Measurements from ENCODE around the gene C1QTNF9B.
"Not testable (repeated sequence)": the region's sequence is repeated elsewhere in the genome, so short reads cannot be mapped to it uniquely, and the experiment has no call there.

Gene C1QTNF9B

DNA sequence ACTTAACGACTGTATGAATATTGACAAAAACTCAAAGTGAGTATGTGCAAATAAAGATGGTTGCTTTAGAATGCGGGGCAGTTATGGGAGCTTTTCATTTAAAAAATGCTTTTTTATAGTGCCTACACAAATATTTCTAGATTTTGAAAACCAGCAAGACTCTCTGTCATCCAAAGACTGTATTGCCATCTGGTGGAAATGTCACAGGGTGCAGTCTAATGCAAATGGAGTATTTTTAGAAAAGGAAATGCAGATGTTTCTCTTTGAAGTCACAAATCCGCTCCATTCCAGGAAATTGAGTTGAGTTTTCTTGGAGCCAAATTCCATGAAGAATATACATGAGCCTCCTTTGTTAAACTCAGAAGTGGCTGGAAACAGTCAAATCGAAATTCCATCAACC lies 2.3 kb upstream of the C1QTNF9B start:
- no peaks in the 10 kb centered on the region for H3K4me1 ChIP-seq (ENCODE audit: control insufficient read depth in 1 of 2, insufficient read depth in 2 of 2, low read length in 2 of 2)
- peaks cover 29 to 37% of the 10 kb centered on the region in 2 donors for H3K27me3 ChIP-seq (ENCODE audit: control insufficient read depth in 1 of 2, insufficient read depth in 2 of 2, low read length in 2 of 2)
- H3K9ac ChIP-seq (ENCODE audit: low read depth in 1 of 2, low read length in 2 of 2) = no peak overlapping the region
- H3K4me3 ChIP-seq (ENCODE audit: low read depth in 1 of 2, low read length in 2 of 2) = no peak overlapping the region
- H3K27ac ChIP-seq (ENCODE audit: low read depth, low read length) = no peak overlapping the region
- no peaks in the 10 kb centered on the region for H3K36me3 ChIP-seq (ENCODE audit: control insufficient read depth in 1 of 2, insufficient read depth in 2 of 2, low read length in 2 of 2)
- no peaks in the 10 kb centered on the region for H3K9me3 ChIP-seq (ENCODE audit: control insufficient read depth in 1 of 2, low read length in 2 of 2)

DNA sequence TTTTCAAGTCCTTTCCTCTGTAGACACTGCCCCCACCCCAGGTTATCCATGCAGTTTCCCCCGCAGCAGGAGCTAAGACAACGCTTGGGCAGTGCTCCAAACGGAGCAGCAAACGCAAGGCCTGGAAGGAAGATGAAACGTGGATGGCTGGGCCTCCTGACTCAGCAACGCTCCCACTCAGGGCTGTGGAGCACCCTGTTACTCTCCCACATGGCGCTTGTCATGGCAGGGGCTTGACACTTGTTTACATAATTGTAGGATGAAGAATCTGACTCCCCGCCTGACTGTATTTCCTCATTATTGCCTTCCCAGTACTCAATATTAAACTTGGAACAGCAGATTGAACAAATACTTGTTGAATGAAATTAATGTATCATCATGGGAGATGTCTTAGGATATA lies 799 bp upstream of the C1QTNF9B start:
- Histone ChIP-seq H3K27ac (ENCODE audit: low read depth, low read length) (no peak overlapping the region), H3K36me3 (ENCODE audit: control insufficient read depth in 1 of 2, insufficient read depth in 2 of 2, low read length in 2 of 2) (no peaks in the 10 kb centered on the region), H3K9me3 (ENCODE audit: control insufficient read depth in 1 of 2, low read length in 2 of 2) (no peaks in the 10 kb centered on the region), H3K4me1 (ENCODE audit: control insufficient read depth in 1 of 2, insufficient read depth in 2 of 2, low read length in 2 of 2) (no peaks in the 10 kb centered on the region), H3K27me3 (ENCODE audit: control insufficient read depth in 1 of 2, insufficient read depth in 2 of 2, low read length in 2 of 2) (peaks cover 16 to 23% of the 10 kb centered on the region in 2 donors), H3K4me3 (ENCODE audit: low read depth in 1 of 2, low read length in 2 of 2) (no peak overlapping the region), H3K9ac (ENCODE audit: low read depth in 1 of 2, low read length in 2 of 2) (no peak overlapping the region)

DNA sequence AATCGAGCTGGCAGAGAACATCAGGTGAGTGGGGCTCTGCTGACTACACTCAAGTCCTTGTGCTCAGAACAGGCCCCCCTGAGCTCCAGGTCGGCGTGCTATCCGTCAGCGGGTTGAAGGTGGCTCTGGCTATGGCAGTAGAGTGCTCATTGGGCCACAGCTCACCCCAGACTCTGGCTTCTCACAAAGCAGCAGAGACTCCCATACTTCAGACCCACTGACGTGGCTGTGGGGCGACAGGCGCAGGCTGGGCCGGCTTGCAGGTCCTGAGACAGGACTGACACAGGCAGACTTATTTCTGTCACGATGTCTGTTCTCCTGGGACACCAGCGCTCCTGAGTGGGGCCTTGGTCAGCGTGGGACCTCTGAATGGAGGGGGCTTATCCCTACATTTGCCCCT lies 2.6 kb downstream of the C1QTNF9B start:
- H3K27me3 ChIP-seq (ENCODE audit: control insufficient read depth in 1 of 2, insufficient read depth in 2 of 2, low read length in 2 of 2); H3K36me3 ChIP-seq (ENCODE audit: control insufficient read depth in 1 of 2, insufficient read depth in 2 of 2, low read length in 2 of 2); H3K9ac ChIP-seq (ENCODE audit: low read depth in 1 of 2, low read length in 2 of 2); H3K4me1 ChIP-seq (ENCODE audit: control insufficient read depth in 1 of 2, insufficient read depth in 2 of 2, low read length in 2 of 2); H3K27ac ChIP-seq (ENCODE audit: low read depth, low read length); H3K4me3 ChIP-seq (ENCODE audit: low read depth in 1 of 2, low read length in 2 of 2); H3K9me3 ChIP-seq (ENCODE audit: control insufficient read depth in 1 of 2, low read length in 2 of 2): not testable (repeated sequence)

DNA sequence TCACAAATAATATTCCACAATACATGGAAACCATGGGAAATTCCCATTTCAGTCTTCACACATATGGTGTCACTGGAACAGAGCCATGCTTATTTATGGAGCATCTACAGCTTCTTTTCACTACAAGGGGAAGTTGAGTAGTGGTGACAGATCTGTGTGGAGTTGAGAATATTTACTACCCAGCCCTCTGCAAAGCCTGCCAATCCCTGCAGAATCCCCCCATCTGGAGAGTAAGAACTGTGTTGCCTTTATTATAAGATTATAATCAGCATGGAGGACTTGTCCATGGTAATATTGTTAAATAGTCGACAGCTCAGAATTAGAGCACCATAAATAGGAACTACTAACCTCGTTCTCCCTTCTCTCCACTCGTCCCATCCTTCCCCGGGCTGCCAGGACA lies 3.5 kb downstream of the C1QTNF9B start:
- H3K4me1 ChIP-seq (ENCODE audit: control insufficient read depth in 1 of 2, insufficient read depth in 2 of 2, low read length in 2 of 2); H3K27ac ChIP-seq (ENCODE audit: low read depth, low read length); H3K9me3 ChIP-seq (ENCODE audit: control insufficient read depth in 1 of 2, low read length in 2 of 2); H3K36me3 ChIP-seq (ENCODE audit: control insufficient read depth in 1 of 2, insufficient read depth in 2 of 2, low read length in 2 of 2); H3K27me3 ChIP-seq (ENCODE audit: control insufficient read depth in 1 of 2, insufficient read depth in 2 of 2, low read length in 2 of 2); H3K9ac ChIP-seq (ENCODE audit: low read depth in 1 of 2, low read length in 2 of 2); H3K4me3 ChIP-seq (ENCODE audit: low read depth in 1 of 2, low read length in 2 of 2): not testable (repeated sequence)

DNA sequence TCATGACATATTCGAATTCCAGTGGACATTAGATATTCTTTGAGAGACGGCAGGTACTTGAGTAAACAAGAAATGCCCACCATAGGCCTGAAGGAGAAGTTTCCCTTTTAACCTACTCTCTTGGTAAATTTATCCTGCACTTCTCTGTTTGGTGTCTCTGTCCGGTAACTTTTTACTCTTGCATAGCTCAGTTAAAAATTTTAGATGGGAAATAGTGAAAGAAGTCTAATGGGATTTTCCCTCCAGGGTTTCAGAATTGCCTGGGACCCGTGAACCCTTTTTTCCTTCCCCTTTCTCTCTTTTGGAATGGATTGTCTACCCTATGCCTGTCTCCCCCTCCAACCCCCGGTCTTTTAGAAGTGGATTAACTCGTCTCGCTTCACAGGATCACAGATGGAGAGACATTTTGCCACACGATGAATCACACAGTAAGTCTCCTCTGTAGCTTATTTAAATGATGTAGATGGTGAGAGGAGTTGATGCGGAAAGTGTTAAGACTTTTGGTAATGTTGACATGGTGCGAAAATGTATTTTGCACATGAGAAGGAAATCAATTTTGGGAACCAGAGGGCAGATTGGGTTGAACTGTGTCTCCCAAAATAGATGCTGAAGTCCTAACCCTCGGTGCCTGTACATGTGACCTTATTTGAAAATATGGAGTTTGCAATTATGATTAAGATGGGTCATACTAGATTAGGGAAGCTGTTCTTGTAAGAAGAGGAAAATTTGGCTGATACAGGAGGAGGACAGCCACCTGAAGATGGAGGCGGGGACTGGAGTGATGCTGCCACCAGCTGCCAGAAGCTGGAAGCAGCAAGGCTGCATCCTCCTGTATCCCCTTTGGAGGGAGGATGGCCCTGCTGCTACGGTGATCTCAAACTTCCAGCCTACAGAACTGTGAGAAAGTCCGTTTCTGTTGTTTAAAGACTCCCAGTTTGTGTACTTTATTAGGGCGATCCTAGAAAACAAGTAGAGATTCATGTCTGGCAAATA lies 7.4 kb downstream of the C1QTNF9B start:
- Histone ChIP-seq H3K9me3 (ENCODE audit: control insufficient read depth in 1 of 2, low read length in 2 of 2) (no peaks in the 10 kb centered on the region), H3K4me3 (ENCODE audit: low read depth in 1 of 2, low read length in 2 of 2) (peak overlapping the region; percentile 88 to 93), H3K9ac (ENCODE audit: low read depth in 1 of 2, low read length in 2 of 2) (peak overlapping the region in 1 of 2 donors; percentile 40), H3K27me3 (ENCODE audit: control insufficient read depth in 1 of 2, insufficient read depth in 2 of 2, low read length in 2 of 2) (no peaks in the 10 kb centered on the region), H3K27ac (ENCODE audit: low read depth, low read length) (no peak overlapping the region), H3K36me3 (ENCODE audit: control insufficient read depth in 1 of 2, insufficient read depth in 2 of 2, low read length in 2 of 2) (peaks cover 2 to 3% of the 10 kb centered on the region in 2 donors), H3K4me1 (ENCODE audit: control insufficient read depth in 1 of 2, insufficient read depth in 2 of 2, low read length in 2 of 2) (peaks cover 7 to 17% of the 10 kb centered on the region in 2 donors)

DNA sequence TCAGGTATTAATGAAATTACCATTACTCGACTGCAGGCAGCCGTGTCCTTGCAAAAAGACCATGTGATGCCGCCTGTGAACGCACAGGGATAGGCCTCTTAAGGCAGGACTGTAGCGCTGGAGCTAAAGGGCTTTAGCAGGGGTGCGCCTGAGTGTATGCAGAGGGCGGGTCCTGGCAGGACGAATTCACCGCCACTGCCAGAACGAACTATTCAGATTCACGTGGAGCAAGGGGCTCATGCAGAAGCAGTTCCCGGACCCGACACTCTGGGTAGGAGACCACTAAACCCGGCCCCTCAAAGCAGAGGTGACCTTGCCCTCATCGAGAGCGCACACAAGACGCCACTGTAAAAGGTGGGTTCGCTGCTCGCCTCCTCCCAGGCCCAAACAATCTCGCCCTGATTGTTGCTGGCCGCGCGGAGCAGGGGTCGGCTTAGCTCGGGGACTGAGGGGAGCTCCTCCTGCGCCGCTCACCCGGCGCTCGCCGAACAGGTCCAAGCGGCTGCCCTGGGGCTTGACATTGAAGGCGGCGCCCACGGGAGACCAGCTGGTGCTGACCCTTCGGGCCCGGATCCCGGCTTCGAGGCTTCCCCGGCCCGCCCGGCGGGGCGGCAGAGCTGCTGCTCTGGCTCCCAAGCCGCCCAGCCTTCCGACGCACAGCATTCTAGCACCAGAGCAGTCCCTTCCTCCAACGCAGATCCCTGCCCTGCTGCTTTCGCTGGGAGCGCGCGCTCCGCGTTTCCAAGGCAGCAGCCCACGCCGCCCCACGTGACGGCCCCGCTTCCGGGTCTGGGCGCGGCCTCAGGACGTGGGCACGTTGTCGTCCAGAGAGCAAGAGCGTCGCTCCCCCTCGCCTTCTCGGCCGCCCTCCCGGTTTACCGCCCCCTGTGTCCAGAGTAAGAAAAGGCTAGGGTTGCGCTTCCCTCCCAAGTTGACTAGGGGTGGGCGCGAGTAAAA lies 8.4 kb downstream of the C1QTNF9B start, which contains the start of gene MIPEP:
TSS of gene MIPEP (minus strand) at position 743 of the 957 bp plus-strand sequence. CDS start at position 663, 80 bp downstream.
- Histone ChIP-seq H3K9me3 (ENCODE audit: control insufficient read depth in 1 of 2, low read length in 2 of 2) (no peaks in the 10 kb centered on the region), H3K4me1 (ENCODE audit: control insufficient read depth in 1 of 2, insufficient read depth in 2 of 2, low read length in 2 of 2) (peaks cover 7 to 17% of the 10 kb centered on the region in 2 donors), H3K4me3 (ENCODE audit: low read depth in 1 of 2, low read length in 2 of 2) (peak within 1 kb of the TSS; percentile 88 to 93), H3K27me3 (ENCODE audit: control insufficient read depth in 1 of 2, insufficient read depth in 2 of 2, low read length in 2 of 2) (no peaks in the 10 kb centered on the region), H3K27ac (ENCODE audit: low read depth, low read length) (peak within 1 kb of the TSS; percentile 68), H3K36me3 (ENCODE audit: control insufficient read depth in 1 of 2, insufficient read depth in 2 of 2, low read length in 2 of 2) (peaks cover 6 to 9% of the 10 kb centered on the region in 2 donors), H3K9ac (ENCODE audit: low read depth in 1 of 2, low read length in 2 of 2) (peak within 1 kb of the TSS; percentile 82 to 85)

DNA sequence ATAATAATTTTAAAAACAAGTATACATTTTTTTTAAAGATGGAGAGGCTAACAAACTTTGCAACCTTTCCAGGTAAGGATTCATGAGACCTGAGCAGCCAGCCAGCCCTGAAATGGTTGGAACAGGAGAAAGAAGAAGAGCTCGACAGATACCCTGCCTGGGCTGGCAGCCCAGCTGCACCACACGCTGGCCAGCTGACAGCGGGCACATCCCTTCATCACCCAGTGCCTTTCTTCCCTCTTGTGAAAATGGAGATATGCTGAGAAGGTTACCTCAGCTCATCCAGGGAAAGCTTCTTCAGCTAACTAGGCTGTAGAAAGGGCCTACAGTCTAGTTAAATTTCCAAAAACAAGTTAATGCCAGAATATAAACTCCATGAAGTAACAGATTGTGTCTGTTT lies 12.9 kb downstream of the C1QTNF9B start:
- not testable (repeated sequence) for H3K4me3 ChIP-seq (ENCODE audit: low read depth in 1 of 2, low read length in 2 of 2); H3K9me3 ChIP-seq (ENCODE audit: control insufficient read depth in 1 of 2, low read length in 2 of 2); H3K27me3 ChIP-seq (ENCODE audit: control insufficient read depth in 1 of 2, insufficient read depth in 2 of 2, low read length in 2 of 2); H3K27ac ChIP-seq (ENCODE audit: low read depth, low read length); H3K9ac ChIP-seq (ENCODE audit: low read depth in 1 of 2, low read length in 2 of 2)
- Histone ChIP-seq H3K36me3 (ENCODE audit: control insufficient read depth in 1 of 2, insufficient read depth in 2 of 2, low read length in 2 of 2) (peaks cover 6 to 13% of the 10 kb centered on the region in 2 donors), H3K4me1 (ENCODE audit: control insufficient read depth in 1 of 2, insufficient read depth in 2 of 2, low read length in 2 of 2) (peaks cover 7 to 11% of the 10 kb centered on the region in 2 donors)

DNA sequence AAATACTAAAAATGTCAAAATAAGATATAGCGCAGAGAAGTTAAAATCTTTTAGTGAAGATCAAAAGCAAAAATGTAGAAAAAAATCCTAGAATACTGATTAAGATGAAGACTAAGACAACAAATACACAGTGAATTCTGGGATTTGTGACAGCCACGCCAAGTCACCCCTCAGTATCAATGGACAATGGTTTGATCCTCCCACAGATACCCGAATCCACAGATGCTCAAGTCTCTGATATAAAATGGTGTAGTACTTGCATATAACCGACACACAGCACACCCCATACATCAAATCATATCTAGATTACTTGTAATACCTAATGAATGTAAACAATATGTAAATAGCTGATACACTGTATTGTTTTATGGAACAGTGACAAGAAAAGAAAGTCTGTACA lies 14.0 kb downstream of the C1QTNF9B start:
- Histone ChIP-seq H3K27me3 (ENCODE audit: control insufficient read depth in 1 of 2, insufficient read depth in 2 of 2, low read length in 2 of 2) (no peaks in the 10 kb centered on the region), H3K36me3 (ENCODE audit: control insufficient read depth in 1 of 2, insufficient read depth in 2 of 2, low read length in 2 of 2) (peaks cover 6 to 20% of the 10 kb centered on the region in 2 donors), H3K4me3 (ENCODE audit: low read depth in 1 of 2, low read length in 2 of 2) (no peak overlapping the region), H3K9me3 (ENCODE audit: control insufficient read depth in 1 of 2, low read length in 2 of 2) (no peaks in the 10 kb centered on the region), H3K27ac (ENCODE audit: low read depth, low read length) (no peak overlapping the region), H3K9ac (ENCODE audit: low read depth in 1 of 2, low read length in 2 of 2) (no peak overlapping the region), H3K4me1 (ENCODE audit: control insufficient read depth in 1 of 2, insufficient read depth in 2 of 2, low read length in 2 of 2) (peaks cover 5 to 6% of the 10 kb centered on the region in 2 donors)

DNA sequence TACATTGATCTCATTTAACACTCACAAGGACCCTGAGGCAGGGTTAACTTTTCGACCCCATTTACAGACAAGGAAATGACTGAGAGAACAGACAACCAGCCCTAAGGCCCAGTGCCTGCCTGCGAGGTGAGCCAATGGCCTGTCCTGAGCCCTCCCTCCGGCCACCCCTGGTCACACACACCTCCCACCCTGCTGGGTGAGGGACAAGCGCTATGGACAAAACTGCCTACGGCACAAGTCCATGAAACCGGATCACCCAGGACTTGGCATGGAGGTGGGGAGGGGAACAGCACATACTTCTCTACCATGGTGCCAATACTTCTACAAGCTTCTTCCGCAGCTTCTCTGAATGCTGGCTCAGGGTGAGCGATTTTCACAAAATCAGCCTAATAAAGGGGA lies 15.9 kb downstream of the C1QTNF9B start:
- not testable (repeated sequence) for H3K9ac ChIP-seq (ENCODE audit: low read depth in 1 of 2, low read length in 2 of 2); H3K27ac ChIP-seq (ENCODE audit: low read depth, low read length); H3K4me1 ChIP-seq (ENCODE audit: control insufficient read depth in 1 of 2, insufficient read depth in 2 of 2, low read length in 2 of 2); H3K27me3 ChIP-seq (ENCODE audit: control insufficient read depth in 1 of 2, insufficient read depth in 2 of 2, low read length in 2 of 2); H3K4me3 ChIP-seq (ENCODE audit: low read depth in 1 of 2, low read length in 2 of 2); H3K9me3 ChIP-seq (ENCODE audit: control insufficient read depth in 1 of 2, low read length in 2 of 2)
- H3K36me3 ChIP-seq (ENCODE audit: control insufficient read depth in 1 of 2, insufficient read depth in 2 of 2, low read length in 2 of 2) = peaks cover 6 to 23% of the 10 kb centered on the region in 2 donors
